HCT116 (cell line): ENCODE data around the gene MSH2. TPM values are rescaled to one million over a fixed set of nuclear protein-coding genes. Genes with fewer than 3 reads are reported as not detected.
A peak's percentile ranks its signal among the peaks of the same experiment; 100 is the strongest.

Source experiments
- ATAC-seq: fragments of 200-7000 bp; cut with Tn5 transposase; 2 replicates; pipeline ENCODE4 v1.9.1; 2020; ENCODE audit warnings: mild to moderate bottlenecking, moderate library complexity
- BruUV-seq: library from RNA; stranded (reverse); fragments of 400-500 nt; replicated peaks from 2 replicates; lab custom pipeline; 2021; lab: Mats Ljungman, UMichigan
- CTCF ChIA-PET: fragments of 300-600 bp; sonication (Branson Sonifier 250); formaldehyde crosslinking; loops from one replicate; lab custom pipeline; 2021; ENCODE audit warnings: antibody characterized with exemption; lab: Charles Lee
- POLR2A ChIA-PET: fragments of 300-600, 350-600 bp; sonication (Branson Sonifier 250); formaldehyde crosslinking; loops from one replicate; lab custom pipeline; 2021; ENCODE audit warnings: antibody characterized with exemption; lab: Charles Lee
- RAD21 ChIA-PET, 2 experiments: fragments of 300-600 bp; sonication (Branson Sonifier 250); formaldehyde crosslinking; loops; one replicate each; lab custom pipeline; 2023; ENCODE audit warnings: low total read pairs in 2 of 2; ENCODE audit not compliant: uncharacterized antibody in 2 of 2, unreplicated experiment in 2 of 2, low non-redundant PET in 1 of 2; lab: Charles Lee
- DNase-seq: peaks from one replicate; pipeline ENCODE4 v3.0.0-alpha.2; 2010; ENCODE audit warnings: low read depth, low spot score
- H2AFZ ChIP-seq: fragments of 200-600 bp; shearing (Covaris generic), sonication (generic); 2 replicates; pipeline ENCODE4 v1.6.1; 2017; ENCODE audit warnings: low read depth, mixed run types, mixed read lengths, antibody characterized with exemption, low read length; ENCODE audit not compliant: poor library complexity, severe bottlenecking
- H3K27ac ChIP-seq: 2 replicates; pipeline ENCODE4 v1.5.1; 2012; ENCODE audit warnings: low read depth, low read length
- H3K27me3 ChIP-seq: fragments of 200-600 bp; sonication (generic); 2 replicates; pipeline ENCODE4 v1.6.1; 2016; ENCODE audit warnings: mixed run types, low read length, mixed read lengths; ENCODE audit not compliant: insufficient read depth
- H3K36me3 ChIP-seq, 2 experiments: fragments of 200-500 bp in 1 of 2; fragments of 200-600 bp in 1 of 2; sonication (Bioruptor generic) in 1 of 2; sonication (generic) in 1 of 2; 2 replicates each; pipeline versions ENCODE4 v1.5.1 to v1.6.1; 2014 to 2016; ENCODE audit warnings: low read length in 2 of 2, inconsistent platforms in 1 of 2, mixed read lengths in 1 of 2, mixed run types in 1 of 2; ENCODE audit not compliant: insufficient read depth in 2 of 2, control insufficient read depth in 1 of 2
- H3K4me1 ChIP-seq, 2 experiments: fragments of 200-600 bp in 1 of 2; sonication (generic) in 1 of 2; 2 replicates each; pipeline versions ENCODE4 v1.5.1 to v1.6.1; 2012 to 2017; ENCODE audit warnings: low read length in 2 of 2, inconsistent platforms in 1 of 2, mild to moderate bottlenecking in 1 of 2, mixed read lengths in 1 of 2, mixed run types in 1 of 2, moderate library complexity in 1 of 2; ENCODE audit not compliant: insufficient read depth in 2 of 2, control insufficient read depth in 1 of 2
- H3K4me2 ChIP-seq: fragments of 200-600 bp; sonication (generic); 2 replicates; pipeline ENCODE4 v1.6.1; 2017; ENCODE audit warnings: mixed run types, low read length, mixed read lengths
- H3K4me3 ChIP-seq, 2 experiments: fragments of 200-600 bp in 1 of 2; sonication (generic) in 1 of 2; replicated peaks in 1 of 2; 2 replicates each; pipeline ENCODE4 v1.5.1; 2011 to 2016; ENCODE audit warnings: low read length in 2 of 2, control low read depth in 1 of 2, low read depth in 1 of 2, mild to moderate bottlenecking in 1 of 2, mixed read lengths in 1 of 2, mixed run types in 1 of 2
- H3K79me2 ChIP-seq: fragments of 200-600 bp; sonication (generic); 2 replicates; pipeline ENCODE4 v1.6.1; 2017; ENCODE audit warnings: mild to moderate bottlenecking, mixed run types, low read length, moderate library complexity, mixed read lengths; ENCODE audit not compliant: insufficient read depth
- H3K9ac ChIP-seq: fragments of 200-600 bp; sonication (generic); 2 replicates; pipeline ENCODE4 v1.6.1; 2016; ENCODE audit warnings: low read length, mixed read lengths
- H3K9me2 ChIP-seq: fragments of 200-600 bp; sonication (generic), shearing (Covaris generic); 2 replicates; pipeline ENCODE4 v1.6.1; 2017; ENCODE audit warnings: mixed run types, mild to moderate bottlenecking, moderate library complexity; ENCODE audit not compliant: insufficient read depth
- H3K9me3 ChIP-seq, 2 experiments: fragments of 200-500 bp in 1 of 2; fragments of 200-600 bp in 1 of 2; sonication (Bioruptor generic) in 1 of 2; sonication (generic) in 1 of 2; 2 replicates each; pipeline ENCODE4 v1.6.1; 2014 to 2017; ENCODE audit warnings: low read length in 2 of 2, mixed read lengths in 2 of 2, inconsistent platforms in 1 of 2, low read depth in 1 of 2, mild to moderate bottlenecking in 1 of 2, mixed run types in 1 of 2, moderate library complexity in 1 of 2; ENCODE audit not compliant: control insufficient read depth in 1 of 2, insufficient read depth in 1 of 2
- H4K20me1 ChIP-seq: fragments of 200-600 bp; sonication (generic), shearing (Covaris generic); 2 replicates; pipeline ENCODE4 v1.6.1; 2017; ENCODE audit warnings: mixed run types, mild to moderate bottlenecking, moderate library complexity; ENCODE audit not compliant: insufficient read depth
- CEBPB ChIP-seq: IDR thresholded peaks from 2 replicates; pipeline ENCODE4 v1.6.1; 2012; ENCODE audit warnings: low read depth
- EGR1 ChIP-seq: IDR thresholded peaks from 2 replicates; pipeline ENCODE4 v1.6.1; 2012; ENCODE audit warnings: low read depth
- EZH2 ChIP-seq: fragments of 200-600 bp; sonication (generic); IDR thresholded peaks from 2 replicates; pipeline ENCODE4 v1.6.1; 2017; ENCODE audit warnings: antibody characterized with exemption, mixed run types
- FOSL1 ChIP-seq: IDR thresholded peaks from 2 replicates; pipeline ENCODE4 v1.6.1; 2012; ENCODE audit warnings: low read depth
- JUND ChIP-seq: IDR thresholded peaks from 2 replicates; pipeline ENCODE4 v1.6.1; 2012
- POLR2AphosphoS5 ChIP-seq: IDR thresholded peaks from 2 replicates; pipeline ENCODE4 v1.6.1; 2011; ENCODE audit warnings: mild to moderate bottlenecking, low read depth, low read length, moderate library complexity
- SIN3A ChIP-seq: IDR thresholded peaks from 2 replicates; pipeline ENCODE4 v1.6.1; 2012; ENCODE audit warnings: low read depth
- SP1 ChIP-seq: IDR thresholded peaks from 2 replicates; pipeline ENCODE4 v1.6.1; 2012; ENCODE audit warnings: low read depth
- SRF ChIP-seq: IDR thresholded peaks from 2 replicates; pipeline ENCODE4 v1.6.1; 2012; ENCODE audit warnings: low read depth
- ZFX ChIP-seq: fragments of 450-650 bp; IDR thresholded peaks from 2 replicates; pipeline ENCODE4 v1.6.1; 2017
- intact Hi-C: fragments of 100-400 bp; cut with micrococcal nuclease; formaldehyde crosslinking; loops from 2 replicates; pipeline ENCODE4 v1.10.0; 2022
- total RNA-seq: library from RNA; stranded (reverse); gene quantifications from one replicate; pipeline ENCODE4 v1.2.1, GENCODE V29; 2021; ENCODE audit not compliant: unreplicated experiment
- TF ChIP-seq, protein P1 (sequence below), 3 experiments: fragments of 200-600 bp in 1 of 3; sonication (generic) in 1 of 3; IDR thresholded peaks in 2 of 3; conservative IDR thresholded peaks in 1 of 3; 2 replicates each; pipeline ENCODE4 v1.5.1; 2012 to 2017; ENCODE audit warnings: low read depth in 2 of 3, low read length in 2 of 3, antibody characterized with exemption in 1 of 3, borderline replicate concordance in 1 of 3, control low read depth in 1 of 3, mild to moderate bottlenecking in 1 of 3, mixed read lengths in 1 of 3, mixed run types in 1 of 3, moderate library complexity in 1 of 3; ENCODE audit not compliant: insufficient read depth in 1 of 3
- TF ChIP-seq, protein P2 (sequence below): IDR thresholded peaks from 2 replicates; pipeline ENCODE4 v1.6.1; 2012
- TF ChIP-seq, protein P3 (sequence below): IDR thresholded peaks from 2 replicates; pipeline ENCODE4 v1.6.1; 2011; ENCODE audit warnings: mild to moderate bottlenecking, low read length, moderate library complexity; ENCODE audit not compliant: insufficient replicate concordance; ENCODE audit errors: extremely low read depth

MSH2 gene
- total RNA-seq, 1 experiment from 2014 or later, result 54.9 TPM

DNA sequence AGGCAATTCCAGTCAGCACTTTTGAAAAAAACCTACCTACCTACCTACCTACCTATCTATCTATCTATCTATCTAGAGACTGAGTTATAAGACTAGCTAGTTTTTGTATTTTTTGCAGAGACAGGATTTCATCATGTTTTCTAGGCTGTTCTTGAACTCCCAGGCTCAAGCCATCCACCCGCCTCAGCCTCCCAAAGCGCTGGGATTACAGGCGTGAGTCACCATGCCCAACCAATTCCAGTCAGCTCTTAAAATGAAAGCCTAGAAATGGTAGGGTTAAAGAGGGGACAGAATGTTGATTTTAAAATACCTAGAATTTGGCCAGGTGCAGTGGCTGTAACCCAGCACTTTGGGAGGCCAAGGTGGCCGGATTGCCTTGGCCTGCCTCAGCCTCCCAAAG is 19.1 kb downstream of the MSH2 start:
- Histone ChIP-seq H3K79me2 (0 out of 2 replicates have a peak, but pooled peaks cover 8% of the 10 kb centered on the region), H4K20me1 (no peaks in the 10 kb centered on the region), H2AFZ (no peak overlapping the region), H3K27me3 (no peaks in the 10 kb centered on the region), H3K4me2 (peak overlapping the region; percentile 48), H3K9me3 (no peaks in the 10 kb centered on the region), H3K27ac (peak overlapping the region; percentile 48)
- RAD21 ChIA-PET, result no interaction called here
- no TSS peak for BruUV-seq
- no peak for TF ChIP-seq EZH2
- TF ChIP-seq SIN3A, result no peak
- no peak for TF ChIP-seq CEBPB
- TF ChIP-seq, protein P1, sequence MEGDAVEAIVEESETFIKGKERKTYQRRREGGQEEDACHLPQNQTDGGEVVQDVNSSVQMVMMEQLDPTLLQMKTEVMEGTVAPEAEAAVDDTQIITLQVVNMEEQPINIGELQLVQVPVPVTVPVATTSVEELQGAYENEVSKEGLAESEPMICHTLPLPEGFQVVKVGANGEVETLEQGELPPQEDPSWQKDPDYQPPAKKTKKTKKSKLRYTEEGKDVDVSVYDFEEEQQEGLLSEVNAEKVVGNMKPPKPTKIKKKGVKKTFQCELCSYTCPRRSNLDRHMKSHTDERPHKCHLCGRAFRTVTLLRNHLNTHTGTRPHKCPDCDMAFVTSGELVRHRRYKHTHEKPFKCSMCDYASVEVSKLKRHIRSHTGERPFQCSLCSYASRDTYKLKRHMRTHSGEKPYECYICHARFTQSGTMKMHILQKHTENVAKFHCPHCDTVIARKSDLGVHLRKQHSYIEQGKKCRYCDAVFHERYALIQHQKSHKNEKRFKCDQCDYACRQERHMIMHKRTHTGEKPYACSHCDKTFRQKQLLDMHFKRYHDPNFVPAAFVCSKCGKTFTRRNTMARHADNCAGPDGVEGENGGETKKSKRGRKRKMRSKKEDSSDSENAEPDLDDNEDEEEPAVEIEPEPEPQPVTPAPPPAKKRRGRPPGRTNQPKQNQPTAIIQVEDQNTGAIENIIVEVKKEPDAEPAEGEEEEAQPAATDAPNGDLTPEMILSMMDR (IDR thresholded peaks at IDR 0.05 in 2 of 3, conservative IDR thresholded peaks at IDR 0.05 in 1 of 3; ENCODE audit: borderline replicate concordance in 1 of 3, insufficient read depth in 1 of 3, low read depth in 2 of 3, low read length in 2 of 3), result no peak
- TF ChIP-seq, all 23 proteins: peak for 0
- ChIA-PET POLR2A (no interaction called here), CTCF (interaction anchor here (2.1 to 3.1 kb wide), 2 partner anchors 87 to 346 kb away, joined by 7 to 11 read pairs; no protein-coding TSS in a partner anchor)
- H3K9ac ChIP-seq, result no peak overlapping the region
- peak; percentile 70 for ATAC-seq
- H3K4me3 ChIP-seq, result no peak overlapping the region
- DNase-seq, result no peak
- intact Hi-C loops, result no loop called here
- H3K9me2 ChIP-seq, result no peaks in the 10 kb centered on the region
- peaks cover 11 to 23% of the 10 kb centered on the region in 2 experiments; a peak in 3 of 4 replicates for H3K4me1 ChIP-seq
- H3K36me3 ChIP-seq, result peaks cover 7 to 11% of the 10 kb centered on the region in 2 experiments; a peak in 3 of 4 replicates

DNA sequence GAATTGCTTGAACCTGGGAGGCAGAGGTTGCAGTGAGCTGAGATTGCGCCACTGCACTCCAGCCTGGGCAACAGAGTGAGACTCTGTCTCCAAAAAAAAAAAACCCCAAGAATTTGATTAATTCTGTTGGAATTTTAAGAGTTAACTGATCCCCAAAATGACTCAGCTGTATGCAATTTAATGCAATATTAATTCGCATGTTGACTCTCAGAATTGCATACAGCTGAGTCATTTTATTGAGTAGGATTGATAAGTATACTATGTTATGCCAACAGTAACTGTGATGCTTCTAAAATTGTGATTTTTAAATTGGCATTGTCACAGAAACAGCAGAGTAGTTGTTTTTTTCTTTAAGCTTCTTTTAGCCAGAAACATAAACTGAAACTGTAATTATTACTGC is 19.6 kb downstream of the MSH2 start:
- Histone ChIP-seq H3K9me2 (no peaks in the 10 kb centered on the region), H3K79me2 (0 out of 2 replicates have a peak, but pooled peaks cover 8% of the 10 kb centered on the region), H3K27ac (no peak overlapping the region; the same call in 1 of the 2 replicates), H3K9me3 (no peaks in the 10 kb centered on the region), H2AFZ (no peak overlapping the region), H3K27me3 (no peaks in the 10 kb centered on the region), H3K4me2 (peak overlapping the region; percentile 48), H4K20me1 (no peaks in the 10 kb centered on the region), H3K36me3 (peaks cover 7 to 8% of the 10 kb centered on the region in 2 experiments; a peak in 2 of 4 replicates), H3K9ac (no peak overlapping the region), H3K4me3 (no peak overlapping the region), H3K4me1 (peaks cover 11 to 23% of the 10 kb centered on the region in 2 experiments; a peak in 3 of 4 replicates)
- ATAC-seq (peak; percentile 57; the same call in 1 of the 2 replicates), DNase-seq (no peak)
- no TSS peak for BruUV-seq
- ChIA-PET POLR2A (no interaction called here), CTCF (interaction anchor here (1.8 to 3.1 kb wide), 3 partner anchors 15 to 345 kb away, joined by 4 to 11 read pairs (median 7); no protein-coding TSS in a partner anchor), RAD21 (no interaction called here)
- intact Hi-C loops, result no loop called here
- TF ChIP-seq EGR1, result no peak
- TF ChIP-seq, protein P1 (IDR thresholded peaks at IDR 0.05 in 2 of 3, conservative IDR thresholded peaks at IDR 0.05 in 1 of 3; ENCODE audit: borderline replicate concordance in 1 of 3, insufficient read depth in 1 of 3, low read depth in 2 of 3, low read length in 2 of 3), result no peak
- peak; percentile 49; the same call in 1 of the 2 replicates for TF ChIP-seq FOSL1
- TF ChIP-seq POLR2AphosphoS5, result no peak
- TF ChIP-seq, protein P2, sequence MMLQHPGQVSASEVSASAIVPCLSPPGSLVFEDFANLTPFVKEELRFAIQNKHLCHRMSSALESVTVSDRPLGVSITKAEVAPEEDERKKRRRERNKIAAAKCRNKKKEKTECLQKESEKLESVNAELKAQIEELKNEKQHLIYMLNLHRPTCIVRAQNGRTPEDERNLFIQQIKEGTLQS, result no peak
- no peak for TF ChIP-seq SP1
- peak; percentile 39; the same call in 1 of the 2 replicates for TF ChIP-seq JUND
- TF ChIP-seq SRF, result no peak
- TF ChIP-seq, protein P3, sequence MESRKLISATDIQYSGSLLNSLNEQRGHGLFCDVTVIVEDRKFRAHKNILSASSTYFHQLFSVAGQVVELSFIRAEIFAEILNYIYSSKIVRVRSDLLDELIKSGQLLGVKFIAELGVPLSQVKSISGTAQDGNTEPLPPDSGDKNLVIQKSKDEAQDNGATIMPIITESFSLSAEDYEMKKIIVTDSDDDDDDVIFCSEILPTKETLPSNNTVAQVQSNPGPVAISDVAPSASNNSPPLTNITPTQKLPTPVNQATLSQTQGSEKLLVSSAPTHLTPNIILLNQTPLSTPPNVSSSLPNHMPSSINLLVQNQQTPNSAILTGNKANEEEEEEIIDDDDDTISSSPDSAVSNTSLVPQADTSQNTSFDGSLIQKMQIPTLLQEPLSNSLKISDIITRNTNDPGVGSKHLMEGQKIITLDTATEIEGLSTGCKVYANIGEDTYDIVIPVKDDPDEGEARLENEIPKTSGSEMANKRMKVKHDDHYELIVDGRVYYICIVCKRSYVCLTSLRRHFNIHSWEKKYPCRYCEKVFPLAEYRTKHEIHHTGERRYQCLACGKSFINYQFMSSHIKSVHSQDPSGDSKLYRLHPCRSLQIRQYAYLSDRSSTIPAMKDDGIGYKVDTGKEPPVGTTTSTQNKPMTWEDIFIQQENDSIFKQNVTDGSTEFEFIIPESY, result no peak
- TF ChIP-seq ZFX, result no peak
